ENCODE measurements around the gene OR10H4.
"Not testable (repeated sequence)": the region's sequence is repeated elsewhere in the genome, so short reads cannot be mapped to it uniquely, and the experiment has no call there.

Gene OR10H4, protein sequence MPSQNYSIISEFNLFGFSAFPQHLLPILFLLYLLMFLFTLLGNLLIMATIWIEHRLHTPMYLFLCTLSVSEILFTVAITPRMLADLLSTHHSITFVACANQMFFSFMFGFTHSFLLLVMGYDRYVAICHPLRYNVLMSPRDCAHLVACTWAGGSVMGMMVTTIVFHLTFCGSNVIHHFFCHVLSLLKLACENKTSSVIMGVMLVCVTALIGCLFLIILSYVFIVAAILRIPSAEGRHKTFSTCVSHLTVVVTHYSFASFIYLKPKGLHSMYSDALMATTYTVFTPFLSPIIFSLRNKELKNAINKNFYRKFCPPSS

DNA sequence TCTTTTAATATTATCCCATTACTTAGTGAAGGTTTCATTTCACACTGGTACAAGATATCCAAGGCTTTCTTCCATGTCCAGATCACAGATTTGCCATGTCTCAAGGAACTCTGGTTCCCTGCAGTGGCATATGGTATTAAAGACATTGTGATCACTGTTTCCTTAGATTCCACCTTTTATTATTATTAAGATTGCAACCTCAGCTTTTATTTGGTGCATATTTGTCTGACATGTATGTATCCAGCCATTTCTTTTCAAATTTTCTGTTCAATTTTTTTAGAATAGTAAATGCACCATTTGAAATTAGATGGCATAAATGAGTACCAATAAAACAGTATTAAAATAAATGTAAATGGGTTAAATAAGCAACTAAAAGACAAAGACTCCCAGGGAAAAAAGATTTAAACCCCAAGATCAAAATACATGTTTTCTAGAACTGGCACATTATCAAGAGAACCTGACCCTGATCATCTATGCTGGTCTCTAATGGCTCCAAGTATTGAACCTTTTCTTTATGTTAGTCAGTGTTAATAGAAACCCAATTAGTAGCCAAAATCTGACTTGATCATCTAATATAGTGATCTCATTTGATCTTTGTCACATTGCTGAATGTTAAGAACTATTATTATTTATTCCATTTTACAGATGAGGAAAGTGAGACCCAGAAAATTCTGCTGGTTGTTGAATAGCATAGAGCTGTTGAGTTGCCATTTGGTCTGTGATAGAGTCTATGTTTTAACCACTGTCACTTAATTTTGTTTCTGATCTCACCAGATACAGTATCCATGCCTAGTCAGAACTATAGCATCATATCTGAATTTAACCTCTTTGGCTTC lies at the start of gene OR10H4:
Gene OR10H4 (plus strand): TSS at position 786 of the 836 bp plus-strand sequence. CDS start 0 bp downstream, at position 786.
- DNase-seq (ENCODE audit: low spot score): no peak

DNA sequence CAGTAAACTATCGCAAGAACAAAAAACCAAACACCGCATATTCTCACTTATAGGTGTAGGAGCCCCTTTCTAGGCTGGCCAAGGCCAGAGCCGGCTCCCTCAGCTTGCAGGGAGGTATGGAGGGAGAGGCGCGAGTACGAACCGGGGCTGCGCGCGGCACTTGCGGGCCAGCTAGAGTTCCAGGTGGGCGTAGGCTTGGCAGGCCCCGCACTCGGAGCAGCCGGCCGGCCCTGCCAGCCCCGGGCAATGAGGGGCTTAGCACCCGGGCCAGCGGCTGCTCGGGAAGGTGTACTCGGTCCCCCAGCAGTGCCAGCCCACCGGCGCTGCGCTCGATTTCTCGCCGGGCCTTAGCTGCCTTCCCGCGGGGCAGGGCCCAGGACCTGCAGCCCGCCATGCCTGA lies 49.2 kb upstream of the OR10H4 start:
- not testable (repeated sequence) for DNase-seq (ENCODE audit: low spot score)

DNA sequence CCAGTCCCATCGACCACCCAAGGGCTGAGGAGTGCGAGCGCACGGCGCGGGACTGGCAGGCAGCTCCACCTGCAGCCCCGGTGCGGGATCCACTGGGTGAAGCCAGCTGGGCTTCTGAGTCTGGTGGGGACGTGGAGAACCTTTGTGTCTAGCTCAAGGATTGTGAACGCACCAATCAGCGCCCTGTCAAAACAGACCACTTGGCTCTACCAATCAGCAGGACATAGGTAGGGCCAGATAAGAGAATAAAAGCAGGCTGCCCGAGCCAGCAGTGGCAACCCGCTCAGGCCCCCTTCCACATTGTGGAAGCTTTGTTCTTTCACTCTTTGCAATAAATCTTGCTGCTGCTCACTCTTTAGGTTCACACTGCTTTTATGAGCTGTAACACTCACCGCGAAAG lies 48.8 kb upstream of the OR10H4 start:
- not testable (repeated sequence) for DNase-seq (ENCODE audit: low spot score)

DNA sequence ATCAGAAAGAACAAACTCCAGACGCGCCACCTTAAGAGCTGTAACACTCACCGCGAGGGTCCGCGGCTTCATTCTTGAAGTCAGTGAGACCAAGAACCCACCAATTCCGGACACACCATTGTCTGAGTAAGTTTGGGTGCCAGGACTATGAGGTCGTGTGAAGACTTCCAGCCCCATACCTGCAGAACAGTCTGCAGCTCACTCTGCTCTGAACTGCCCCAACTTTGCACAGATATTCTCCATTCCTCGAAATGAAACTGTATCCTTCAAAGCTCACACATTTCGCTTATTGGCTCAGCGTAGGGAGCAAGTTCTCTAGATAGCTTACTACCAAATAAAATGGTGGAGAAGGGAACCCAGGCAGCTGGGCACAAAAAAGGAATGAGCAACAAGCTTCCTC lies 48.3 kb upstream of the OR10H4 start:
- DNase-seq (ENCODE audit: low spot score): no peak

DNA sequence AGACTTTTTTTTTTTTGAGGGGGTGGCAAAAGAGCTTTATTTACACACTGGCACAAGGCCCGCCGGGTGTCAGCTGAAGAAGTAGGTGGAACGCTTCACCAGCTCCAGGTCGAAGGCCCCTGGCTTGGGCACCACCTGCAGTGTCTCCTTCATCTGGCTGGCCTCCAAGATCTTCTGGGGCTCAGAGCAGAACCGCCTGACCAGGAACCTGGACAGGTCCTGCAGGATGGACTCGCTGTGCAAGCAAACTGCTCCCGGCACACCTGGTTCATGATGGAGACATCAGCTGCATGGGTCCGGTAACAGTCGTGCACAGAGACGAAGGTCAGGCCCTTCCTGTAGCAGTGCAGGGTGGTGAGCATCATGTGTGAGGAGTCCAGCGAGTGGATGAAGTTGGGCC lies 46.6 kb upstream of the OR10H4 start:
- no peak for DNase-seq (ENCODE audit: low spot score)

- not testable (repeated sequence) for DNase-seq (ENCODE audit: low spot score)
Observed at GRCh38 chr19:15902898-15903297, 45.9 kb upstream of the OR10H4 start.

DNA sequence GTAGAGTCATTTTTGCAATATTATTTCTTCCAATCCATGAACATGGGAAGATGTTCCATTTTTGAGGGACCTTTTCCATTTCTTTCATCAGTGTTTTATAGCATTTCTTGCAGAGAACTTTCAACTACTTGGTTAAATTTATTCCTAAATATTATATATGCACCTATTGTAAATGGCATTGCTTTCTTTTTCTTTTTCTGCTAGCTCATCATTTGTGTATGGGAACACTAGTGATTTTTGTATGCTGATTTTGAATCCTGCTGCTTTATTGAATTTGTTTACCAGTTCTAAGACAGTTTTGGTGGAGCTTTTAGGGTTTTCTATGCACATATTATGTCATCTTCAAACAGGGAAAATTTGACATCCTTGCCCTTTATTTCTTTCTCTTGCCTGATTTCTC lies 43.8 kb upstream of the OR10H4 start:
- no peak for DNase-seq (ENCODE audit: low spot score)

DNA sequence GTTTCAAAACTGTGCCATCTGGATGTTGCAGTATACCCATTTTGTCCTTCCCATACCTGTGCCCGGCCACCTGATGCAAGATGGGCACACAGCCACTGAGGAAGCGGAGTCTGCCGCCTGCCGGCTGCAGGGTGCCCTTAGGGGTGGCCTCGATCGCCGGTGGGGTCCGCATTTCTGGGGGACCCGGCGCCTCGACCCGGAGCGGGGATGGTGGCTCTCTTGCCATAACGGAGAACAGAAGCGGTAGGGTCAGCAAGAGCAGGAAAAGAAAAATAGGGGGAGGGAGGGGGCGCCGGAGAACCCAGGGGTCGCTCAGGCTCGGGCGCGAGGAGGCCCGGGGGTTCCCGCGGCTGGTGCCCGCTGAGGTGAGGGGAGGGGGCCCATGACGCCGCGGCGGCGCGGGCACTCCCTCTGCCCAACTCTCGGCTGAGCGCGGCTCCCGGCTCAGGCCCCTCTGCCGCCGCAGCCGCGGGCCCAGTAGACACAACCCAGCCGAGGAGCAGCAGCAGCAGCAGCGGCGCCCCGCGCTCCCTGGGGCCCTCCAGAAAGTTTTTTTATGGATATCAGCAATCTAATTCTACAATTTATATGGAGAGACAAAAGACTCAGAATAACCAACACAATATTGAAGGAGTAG lies 37.1 kb upstream of the OR10H4 start:
- DNase-seq (ENCODE audit: low spot score): no peak

DNA sequence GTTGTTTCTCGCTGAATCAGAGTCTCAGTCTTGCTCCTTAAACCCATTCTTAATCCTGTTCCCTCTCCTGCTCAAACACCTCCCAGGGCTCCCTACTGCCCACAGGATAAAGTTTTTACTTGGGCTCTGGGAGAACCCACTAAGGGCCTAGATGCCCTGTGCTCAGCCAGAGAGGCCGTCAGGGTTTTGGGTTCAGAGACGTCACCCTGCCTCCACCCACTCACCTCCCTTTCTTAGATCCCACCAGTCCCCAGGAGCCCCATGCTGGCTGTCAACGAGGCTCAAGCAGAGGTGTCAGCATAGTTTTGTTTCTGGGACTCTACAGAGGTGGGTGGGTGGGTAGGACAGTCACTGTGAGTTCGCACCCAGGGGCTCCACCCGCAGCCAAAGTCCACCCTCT lies 35.4 kb upstream of the OR10H4 start:
- DNase-seq (ENCODE audit: low spot score): no peak

DNA sequence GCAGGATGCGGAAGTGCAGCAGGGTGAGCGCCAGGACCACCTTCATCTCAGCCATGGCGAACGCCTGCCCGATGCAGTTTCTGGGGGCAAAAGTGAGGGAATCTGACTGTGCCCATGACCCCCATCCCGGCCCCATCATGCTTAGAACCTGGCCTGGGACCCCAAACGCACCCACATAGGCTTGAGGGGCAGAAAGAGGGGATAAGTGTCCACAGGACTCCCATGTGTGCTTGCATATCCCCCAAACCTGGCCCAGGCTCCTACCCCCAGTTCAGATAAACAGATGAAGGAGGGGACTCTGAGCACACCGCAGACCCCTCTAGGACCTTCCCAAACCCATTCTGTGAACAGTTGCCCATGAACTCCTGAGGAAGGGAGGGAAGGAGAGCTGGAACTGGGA lies 35.0 kb upstream of the OR10H4 start:
- DNase-seq (ENCODE audit: low spot score): no peak

DNA sequence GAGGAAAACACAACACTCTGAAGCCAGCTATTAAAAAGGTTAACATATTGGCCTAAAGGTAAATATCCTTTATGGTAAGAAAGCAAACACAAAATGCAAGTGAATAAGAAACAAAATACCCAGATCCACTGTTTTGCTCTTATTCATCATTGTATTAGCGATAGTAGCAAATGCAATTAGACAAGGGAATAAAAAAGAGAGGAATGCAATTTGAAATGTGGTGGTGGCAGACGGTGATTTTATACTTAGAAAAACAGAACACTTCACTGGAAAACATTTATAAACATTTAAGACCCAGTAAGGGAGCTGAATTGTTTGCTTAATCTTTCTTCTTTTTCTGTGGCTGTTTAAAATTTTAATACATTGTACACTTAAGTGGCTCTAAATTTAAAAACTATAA lies 33.7 kb upstream of the OR10H4 start:
- no peak for DNase-seq (ENCODE audit: low spot score)

DNA sequence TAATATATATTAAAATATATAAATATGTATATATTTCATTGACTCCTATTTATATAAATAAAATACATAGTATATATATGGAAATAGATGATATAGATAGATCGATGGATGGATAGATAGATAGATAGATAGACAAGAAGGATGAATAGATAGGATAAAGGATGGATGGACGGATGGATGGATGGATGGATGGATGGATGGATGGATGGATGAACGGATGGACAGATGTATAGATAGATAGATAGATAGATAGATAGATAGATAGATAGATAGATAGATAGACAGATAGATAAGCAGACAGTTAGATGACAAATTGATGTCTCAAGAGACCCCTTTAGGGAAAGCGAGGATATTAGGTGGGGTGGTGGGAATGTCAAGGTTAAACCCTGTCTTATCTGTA lies 29.6 kb upstream of the OR10H4 start:
- no peak for DNase-seq (ENCODE audit: low spot score)

GRCh38 chr19:15922021-15922420 lies 26.8 kb upstream of the OR10H4 start:
- no peak for DNase-seq (ENCODE audit: low spot score)

DNA sequence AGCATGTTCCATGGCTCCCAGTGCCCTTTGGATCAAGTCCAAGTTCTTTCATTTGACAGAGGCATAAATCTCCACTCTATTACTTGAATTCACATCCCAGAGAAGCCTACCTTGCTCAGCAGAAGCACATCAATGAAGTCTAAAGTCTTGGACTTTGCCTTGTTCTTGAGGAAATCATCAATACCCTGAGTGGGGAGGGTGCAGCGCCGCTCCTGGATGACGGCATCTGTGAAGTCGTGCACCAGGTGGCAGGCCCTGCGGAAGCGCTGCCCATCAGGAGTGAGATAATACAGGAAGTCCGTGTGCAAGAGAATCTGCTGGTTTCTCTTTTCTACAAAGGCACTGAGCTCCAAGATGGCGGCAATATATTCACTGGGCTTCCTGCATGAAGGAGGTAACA lies 25.1 kb upstream of the OR10H4 start:
- no peak for DNase-seq (ENCODE audit: low spot score)

- DNase-seq (ENCODE audit: low spot score): no peak
Observed at GRCh38 chr19:15926484-15926883, 22.3 kb upstream of the OR10H4 start.

DNA sequence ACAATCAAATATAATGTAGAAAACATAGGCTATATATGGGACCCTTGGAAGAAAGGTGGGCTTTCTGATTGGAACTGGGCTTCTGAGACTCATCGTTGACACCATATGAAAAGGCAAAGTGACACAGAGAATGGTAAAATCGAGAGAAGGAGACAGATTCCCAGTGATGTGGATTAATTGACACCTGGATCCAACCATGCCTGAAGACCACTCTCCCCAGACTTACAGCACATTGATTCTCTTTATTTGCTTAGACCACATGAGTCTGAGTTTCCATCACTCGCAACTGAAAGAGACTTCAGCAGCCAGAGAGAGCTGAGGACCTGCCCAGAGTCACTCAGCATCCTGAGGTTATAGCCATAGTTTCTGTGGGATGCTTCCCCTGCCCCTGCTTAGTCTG lies 20.5 kb upstream of the OR10H4 start:
- no peak for DNase-seq (ENCODE audit: low spot score)

DNA sequence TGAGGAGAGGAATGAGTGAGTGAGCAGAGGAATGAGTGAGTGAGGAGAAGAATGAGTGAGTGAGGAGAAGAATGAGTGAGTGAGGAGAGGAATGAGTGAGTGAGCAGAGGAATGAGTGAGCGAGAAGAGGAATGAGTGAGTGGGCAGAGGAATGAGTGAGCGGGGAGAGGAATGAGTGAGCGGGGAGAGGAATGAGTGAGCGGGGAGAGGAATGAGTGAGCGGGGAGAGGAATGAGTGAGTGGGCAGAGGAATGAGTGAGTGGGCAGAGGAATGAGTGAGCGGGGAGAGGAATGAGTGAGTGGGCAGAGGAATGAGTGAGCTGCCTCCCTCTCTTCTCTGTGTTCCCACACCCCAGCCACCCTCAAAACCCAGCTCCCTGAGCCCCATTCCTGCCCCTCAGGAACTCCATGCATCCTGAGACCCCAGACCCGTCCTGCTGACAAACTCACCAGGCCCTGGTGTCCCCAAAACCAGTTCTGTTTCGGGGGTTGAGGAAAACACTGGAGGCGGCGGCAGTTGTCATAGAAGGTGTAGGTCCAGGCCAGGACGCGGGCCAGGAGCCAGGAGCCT lies 15.0 kb upstream of the OR10H4 start:
- not testable (repeated sequence) for DNase-seq (ENCODE audit: low spot score)

DNA sequence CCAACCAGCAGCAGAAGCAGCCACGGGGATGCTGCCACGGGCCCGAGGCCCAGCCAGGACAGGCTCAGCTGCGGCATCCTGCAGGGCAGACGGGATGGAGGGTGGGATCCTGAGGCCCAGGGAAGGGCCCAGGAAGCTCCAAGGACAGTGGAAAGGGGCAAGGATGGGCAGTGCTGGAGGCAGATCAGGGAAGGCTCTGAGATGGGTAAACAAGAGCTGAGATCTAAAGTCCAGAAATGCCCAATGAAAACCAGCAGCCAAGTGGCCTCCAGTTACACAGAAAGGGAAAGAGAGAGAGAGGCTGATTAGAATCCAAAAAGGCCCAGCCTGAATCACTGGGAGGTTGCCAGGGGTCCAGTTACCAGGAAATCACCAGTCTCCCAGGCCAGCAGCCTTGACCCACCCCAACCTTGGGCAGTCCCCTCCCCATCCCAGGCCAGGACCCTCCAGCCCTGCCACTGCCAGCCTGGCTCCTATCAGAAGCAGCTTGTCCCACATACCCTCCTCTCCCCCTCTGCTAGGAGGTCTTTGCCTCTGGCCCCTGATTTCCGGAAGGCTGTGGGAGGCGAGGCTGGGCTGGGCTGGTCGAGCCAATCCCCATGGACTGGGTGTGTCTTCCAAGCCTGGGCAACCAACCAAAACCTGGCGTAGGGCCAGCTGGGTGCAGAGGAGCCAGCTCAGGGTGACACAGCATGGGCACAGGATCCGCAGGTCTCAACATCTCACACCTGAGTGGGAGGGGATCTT lies 14.3 kb upstream of the OR10H4 start, which contains the start of gene CYP4F11:
Gene CYP4F11 (minus strand): TSS at position 198 of the 747 bp plus-strand sequence. CDS start 121 bp downstream, at position 77.
- DNase-seq (ENCODE audit: low spot score): peak; percentile 86

DNA sequence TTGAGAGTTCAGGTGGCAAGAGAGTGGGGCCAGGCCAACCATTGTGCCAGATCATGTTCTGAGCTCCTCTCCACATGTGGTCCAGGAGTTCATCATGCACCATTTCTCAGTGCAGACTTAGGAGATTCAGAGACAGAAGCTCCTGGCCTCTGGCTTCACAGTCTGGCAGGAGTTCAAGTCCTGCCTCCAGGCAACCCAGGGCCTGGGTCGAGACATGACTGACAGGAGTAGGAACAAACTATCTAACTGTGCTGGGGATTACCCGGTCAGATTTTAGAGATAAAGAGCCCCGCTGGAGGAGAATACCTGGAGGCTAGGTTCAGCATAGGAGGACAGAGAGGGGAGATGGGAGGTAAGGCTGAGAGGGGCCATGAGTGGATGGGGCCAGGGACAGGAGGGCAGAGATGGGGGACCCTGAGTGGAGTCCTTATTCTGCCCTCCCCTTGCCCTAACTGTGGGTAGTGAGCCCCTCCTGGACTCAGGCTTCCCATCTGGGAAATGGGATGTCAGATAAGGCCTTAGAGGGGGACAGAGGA lies 13.6 kb upstream of the OR10H4 start:
- DNase-seq (ENCODE audit: low spot score): no peak

DNA sequence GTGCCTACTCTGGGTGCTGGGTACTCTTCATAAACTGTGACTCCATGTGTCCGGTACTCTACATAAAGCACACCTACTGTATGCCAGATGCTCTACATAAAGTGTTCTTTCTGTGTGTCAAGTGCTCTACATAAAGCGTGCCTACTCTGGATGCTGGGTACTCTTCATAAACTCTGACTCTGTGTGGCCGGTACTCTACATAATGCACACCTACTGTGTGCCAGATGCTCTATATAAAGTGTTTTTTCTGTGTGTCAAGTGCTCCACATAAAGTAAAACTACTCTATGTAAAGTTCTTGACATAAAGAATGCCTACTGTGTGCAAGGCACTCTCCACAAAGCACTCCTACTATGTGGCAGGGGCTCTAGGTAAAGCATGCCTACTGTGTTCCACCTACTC lies 12.6 kb upstream of the OR10H4 start:
- no peak for DNase-seq (ENCODE audit: low spot score)

DNA sequence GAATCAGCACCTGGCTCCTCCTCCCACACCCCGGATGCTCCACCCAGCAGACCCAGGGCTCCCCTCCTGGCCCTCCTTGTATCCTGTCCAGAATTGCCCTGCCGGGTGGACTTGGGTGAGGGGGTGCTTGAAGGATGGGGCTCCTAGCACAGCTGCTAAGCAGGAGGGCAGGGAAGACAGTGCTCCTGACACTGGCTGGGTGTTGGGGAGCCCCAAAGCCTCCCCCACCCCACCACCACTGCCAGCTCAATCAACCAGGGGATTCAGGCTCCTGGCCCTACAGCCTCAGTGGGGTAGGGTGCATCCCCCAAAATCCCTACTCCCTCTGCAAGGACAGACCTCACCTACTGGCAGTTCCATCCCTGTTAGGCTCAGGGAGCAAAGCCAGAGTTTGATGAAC lies 11.9 kb upstream of the OR10H4 start:
- no peak for DNase-seq (ENCODE audit: low spot score)
